GM18511 (cell line): ENCODE data around the gene PRMT9.
A peak's percentile ranks its signal among the peaks of the same experiment; 100 is the strongest.

Experiments used
- ATAC-seq: cut with Tn5 transposase; IDR thresholded peaks from one replicate; pipeline ENCODE4 v1.9.1; 2021; ENCODE audit warnings: mild to moderate bottlenecking, moderate library complexity; ENCODE audit not compliant: unreplicated experiment

Gene PRMT9

GRCh38 chr4:147682755-147683154 lies 1.2 kb downstream of the PRMT9 start:
- no peak for ATAC-seq

GRCh38 chr4:147678796-147679549 lies 5.0 kb downstream of the PRMT9 start:
- ATAC-seq = no peak

GRCh38 chr4:147678106-147678505 lies 5.9 kb downstream of the PRMT9 start:
- no peak for ATAC-seq

GRCh38 chr4:147674496-147674895 lies 9.5 kb downstream of the PRMT9 start:
- ATAC-seq = no peak

- no peak for ATAC-seq
These were observed 9.9 kb downstream of the PRMT9 start for GRCh38 chr4:147674073-147674472.

GRCh38 chr4:147658501-147658900 lies 25.5 kb downstream of the PRMT9 start:
- no peak for ATAC-seq

GRCh38 chr4:147655639-147656038 lies 28.3 kb downstream of the PRMT9 start:
- ATAC-seq = no peak

- ATAC-seq = no peak
These were observed 32.4 kb downstream of the PRMT9 start for GRCh38 chr4:147651563-147651962.

GRCh38 chr4:147648656-147649055 lies 35.3 kb downstream of the PRMT9 start:
- no peak for ATAC-seq

- no peak for ATAC-seq
These were observed 38.9 kb downstream of the PRMT9 start for GRCh38 chr4:147645099-147645498.

- ATAC-seq = no peak
These were observed 39.5 kb downstream of the PRMT9 start for GRCh38 chr4:147644471-147644870.

GRCh38 chr4:147643616-147644015 lies 40.3 kb downstream of the PRMT9 start:
- ATAC-seq = no peak

- ATAC-seq = no peak
These were observed 43.6 kb downstream of the PRMT9 start for GRCh38 chr4:147640331-147640730.

- ATAC-seq = no peak
These were observed 44.6 kb downstream of the PRMT9 start for GRCh38 chr4:147639388-147639787.

GRCh38 chr4:147638942-147639341 lies 45.0 kb downstream of the PRMT9 start:
- ATAC-seq = peak; percentile 77

GRCh38 chr4:147638365-147638764 lies 45.6 kb downstream of the PRMT9 start:
- ATAC-seq = no peak

GRCh38 chr4:147635348-147635747 lies 48.6 kb downstream of the PRMT9 start:
- no peak for ATAC-seq

- no peak for ATAC-seq
These were observed 50.3 kb downstream of the PRMT9 start for GRCh38 chr4:147633643-147634042.

GRCh38 chr4:147633113-147633512 lies 50.9 kb downstream of the PRMT9 start:
- ATAC-seq = no peak

- ATAC-seq = no peak
These were observed 53.9 kb downstream of the PRMT9 start for GRCh38 chr4:147629783-147630730.

GRCh38 chr4:147628415-147628814 lies 55.5 kb downstream of the PRMT9 start:
- ATAC-seq = no peak

GRCh38 chr4:147626903-147627302 lies 57.1 kb downstream of the PRMT9 start:
- no peak for ATAC-seq
